CD4-positive, alpha-beta T cell treated with Interleukin-12 subunit alpha and Interleukin-12 subunit beta, for 1 hour (primary cell): ENCODE measurements around the gene ITCH.
A peak's percentile ranks its signal among the peaks of the same experiment; 100 is the strongest.
"Not testable (repeated sequence)": the region's sequence is repeated elsewhere in the genome, so short reads cannot be mapped to it uniquely, and the experiment has no call there.

Experiments
- DNase-seq: peaks from one replicate; pipeline ENCODE4 v3.0.0-alpha.2; 2020

Gene ITCH

GRCh38 chr20:34514897-34515483, 151.9 kb downstream of the ITCH start:
- DNase-seq, result peak; percentile 8

GRCh38 chr20:34515484-34516246, 152.6 kb downstream of the ITCH start:
- peak; percentile 77 for DNase-seq

GRCh38 chr20:34516247-34517113, 153.4 kb downstream of the ITCH start, which contains the start of gene DYNLRB1:
DYNLRB1 (plus strand) TSS chr20:34516422; CDS start chr20:34516459, 37 bp downstream.
- peak; percentile 94 for DNase-seq

GRCh38 chr20:34517114-34517505, 154.0 kb downstream of the ITCH start:
- no peak for DNase-seq

GRCh38 chr20:34518863-34519262, 155.8 kb downstream of the ITCH start:
- not testable (repeated sequence) for DNase-seq

- DNase-seq, result not testable (repeated sequence)
These were observed 156.8 kb downstream of the ITCH start for GRCh38 chr20:34519841-34520240.

- DNase-seq, result peak; percentile 55
These were observed 160.1 kb downstream of the ITCH start for GRCh38 chr20:34522969-34523871.

- no peak for DNase-seq
These were observed 161.4 kb downstream of the ITCH start for GRCh38 chr20:34524426-34524825.

GRCh38 chr20:34525342-34525708, 162.3 kb downstream of the ITCH start:
- DNase-seq, result no peak

- DNase-seq, result no peak
These were observed 162.8 kb downstream of the ITCH start for GRCh38 chr20:34525709-34526416.

GRCh38 chr20:34526466-34526865, 163.4 kb downstream of the ITCH start:
- DNase-seq, result no peak

GRCh38 chr20:34527016-34527415, 163.9 kb downstream of the ITCH start:
- DNase-seq, result no peak

GRCh38 chr20:34528921-34529297, 165.8 kb downstream of the ITCH start:
- no peak for DNase-seq

- DNase-seq, result no peak
These were observed 166.7 kb downstream of the ITCH start for GRCh38 chr20:34529742-34530141.

- DNase-seq, result no peak
These were observed 167.3 kb downstream of the ITCH start for GRCh38 chr20:34530342-34530741.

GRCh38 chr20:34531608-34532265, 168.7 kb downstream of the ITCH start:
- DNase-seq, result no peak

GRCh38 chr20:34532320-34532719, 169.2 kb downstream of the ITCH start:
- DNase-seq, result no peak

GRCh38 chr20:34532756-34533155, 169.7 kb downstream of the ITCH start:
- DNase-seq, result no peak

GRCh38 chr20:34534391-34535165, 171.5 kb downstream of the ITCH start:
- no peak for DNase-seq

GRCh38 chr20:34535301-34535840, 172.3 kb downstream of the ITCH start:
- no peak for DNase-seq
